Endothelial cell of umbilical vein (primary cell): Measurements from ENCODE around the gene CD99L2. TPM values are rescaled to one million over a fixed set of nuclear protein-coding genes. Genes with fewer than 3 reads are reported as not detected.

ENCODE experiments used
- BruUV-seq: library from RNA; stranded (reverse); fragments of 400-500 nt; replicated peaks from 2 replicates; lab custom pipeline; 2021; lab: Mats Ljungman, UMichigan
- CTCF ChIA-PET: fragments of 300-600, 350-600 bp; sonication (Branson Sonifier 250); formaldehyde crosslinking; loops from one replicate; lab custom pipeline; 2021; ENCODE audit warnings: antibody characterized with exemption, inconsistent platforms; lab: Charles Lee
- POLR2A ChIA-PET: fragments of 300-600, 350-600 bp; sonication (Branson Sonifier 250); formaldehyde crosslinking; loops from one replicate; lab custom pipeline; 2021; ENCODE audit warnings: antibody characterized with exemption, inconsistent platforms; lab: Charles Lee
- DNase-seq: peaks from one replicate; pipeline ENCODE4 v3.0.0-alpha.2; 2011; ENCODE audit warnings: low read depth, low spot score
- FAIRE-seq: peaks from 2 replicates; lab custom pipeline; 2011; peaks lifted over from hg19 to GRCh38; lab: Jason Lieb, UNC
- H2AFZ ChIP-seq: 2 replicates; pipeline ENCODE4 v1.6.0; 2012; ENCODE audit warnings: low read depth, low read length, control low read depth, inconsistent platforms
- H3K27ac ChIP-seq: 2 replicates; pipeline ENCODE4 v1.5.1; 2011; ENCODE audit warnings: low read depth, mild to moderate bottlenecking, control low read depth, low read length, moderate library complexity; ENCODE audit not compliant: insufficient read depth
- H3K27me3 ChIP-seq, 2 experiments: 2 replicates each; pipeline versions ENCODE4 v1.6.0 to v1.6.1; 2011; ENCODE audit warnings: low read length in 2 of 2, mixed read lengths in 1 of 2; ENCODE audit not compliant: control insufficient read depth in 2 of 2, insufficient read depth in 2 of 2
- H3K36me3 ChIP-seq, 2 experiments: 2 replicates in 1 of 2; 3 replicates in 1 of 2; pipeline ENCODE4 v1.5.1; 2011; ENCODE audit warnings: low read length in 2 of 2, mild to moderate bottlenecking in 1 of 2, moderate library complexity in 1 of 2; ENCODE audit not compliant: control insufficient read depth in 2 of 2, insufficient read depth in 2 of 2; ENCODE audit errors: extremely low read depth in 1 of 2
- H3K4me1 ChIP-seq: 3 replicates; pipeline ENCODE4 v1.5.1; 2011; ENCODE audit warnings: mild to moderate bottlenecking, low read length; ENCODE audit not compliant: control insufficient read depth, insufficient read depth; ENCODE audit errors: extremely low read depth
- H3K4me2 ChIP-seq: 2 replicates; pipeline ENCODE4 v1.6.1; 2011; ENCODE audit warnings: low read length, control low read depth, mixed read lengths; ENCODE audit not compliant: insufficient read depth
- H3K4me3 ChIP-seq, 3 experiments: fragments of 200-600 bp in 1 of 3; sonication (generic), shearing (Covaris generic) in 1 of 3; replicated peaks in 1 of 3; 2 replicates each; pipeline ENCODE4 v1.5.1; 2011 to 2016; ENCODE audit warnings: control low read depth in 3 of 3, low read length in 3 of 3, mild to moderate bottlenecking in 2 of 3, inconsistent platforms in 1 of 3, low read depth in 1 of 3, moderate library complexity in 1 of 3; ENCODE audit not compliant: insufficient read depth in 1 of 3
- H3K79me2 ChIP-seq: 2 replicates; pipeline ENCODE4 v1.6.0; 2012; ENCODE audit warnings: low read length, inconsistent platforms; ENCODE audit not compliant: control insufficient read depth, insufficient read depth
- H3K9ac ChIP-seq: replicated peaks from 2 replicates; pipeline ENCODE3; 2011; ENCODE audit warnings: low read length, control low read depth; ENCODE audit not compliant: insufficient read depth; ENCODE audit errors: extremely low read depth
- H3K9me1 ChIP-seq: replicated peaks from 3 replicates; pipeline ENCODE4 v1.6.0; 2011; ENCODE audit warnings: mild to moderate bottlenecking, low read length; ENCODE audit not compliant: control insufficient read depth, insufficient read depth; ENCODE audit errors: extremely low read depth
- H3K9me3 ChIP-seq: replicated peaks from 2 replicates; pipeline ENCODE4 v1.5.1; 2012; ENCODE audit warnings: low read length, inconsistent platforms; ENCODE audit not compliant: control insufficient read depth, insufficient read depth
- H4K20me1 ChIP-seq: replicated peaks from 2 replicates; pipeline ENCODE3; 2011; ENCODE audit warnings: mild to moderate bottlenecking, low read length; ENCODE audit not compliant: control insufficient read depth, insufficient read depth; ENCODE audit errors: extremely low read depth
- EZH2 ChIP-seq: IDR thresholded peaks from 2 replicates; pipeline ENCODE4 v1.6.1; 2012; ENCODE audit warnings: borderline replicate concordance, low read depth, mild to moderate bottlenecking, moderate library complexity, low read length, inconsistent platforms; ENCODE audit not compliant: severe bottlenecking
- FOS ChIP-seq: IDR thresholded peaks from 2 replicates; pipeline ENCODE4 v1.6.1; 2011; ENCODE audit warnings: mild to moderate bottlenecking, low read length, moderate library complexity, borderline replicate concordance; ENCODE audit not compliant: insufficient read depth
- GATA2 ChIP-seq: IDR thresholded peaks from 2 replicates; pipeline ENCODE4 v1.7.0; 2011; ENCODE audit warnings: low read depth, mild to moderate bottlenecking, moderate library complexity, mixed read lengths, low read length; ENCODE audit not compliant: insufficient read length, insufficient read depth
- JUN ChIP-seq: IDR thresholded peaks from 2 replicates; pipeline ENCODE4 v1.6.1; 2011; ENCODE audit warnings: borderline replicate concordance, low read depth; ENCODE audit not compliant: insufficient read length, insufficient read depth
- MYC ChIP-seq: IDR thresholded peaks from one replicate; pipeline ENCODE4 v1.6.1; 2011; ENCODE audit warnings: mild to moderate bottlenecking, low read depth, low read length
- POLR2A ChIP-seq: IDR thresholded peaks from 2 replicates; pipeline ENCODE4 v1.6.1; 2012; ENCODE audit warnings: low read depth, mild to moderate bottlenecking, control low read depth, low read length
- POLR2AphosphoS5 ChIP-seq: IDR thresholded peaks from 2 replicates; pipeline ENCODE4 v1.6.1; 2012; ENCODE audit warnings: low read depth, mild to moderate bottlenecking, control low read depth, low read length, moderate library complexity; ENCODE audit not compliant: insufficient read depth
- dilution Hi-C: fragments of 300-500 bp; cut with MboI; formaldehyde crosslinking; loops from one replicate; pipeline ENCODE4 v1.15.0; 2019; ENCODE audit warnings: low sequenced_read_pairs; ENCODE audit not compliant: extremely low pct_ligation_motif_present
- intact Hi-C: fragments of 100-400 bp; cut with micrococcal nuclease; formaldehyde crosslinking; loops from one replicate; pipeline ENCODE4 v1.10.0; 2022
- polyA plus RNA-seq, 4 experiments: library from polyadenylated mRNA; depleted of rRNA in 3 of 4; stranded (reverse) in 3 of 4; unstranded in 1 of 4; fragments of >200 nt; gene quantifications; 2 replicates each; pipeline versions ENCODE4 v1.2.1 to v1.2.3, GENCODE V29; 2011 to 2012; ENCODE audit warnings: missing spikeins in 1 of 4
- total RNA-seq: library from RNA; stranded (reverse); gene quantifications from 2 replicates; pipeline ENCODE4 v1.2.3, GENCODE V29; 2021
- TF ChIP-seq, protein P1 (sequence below): IDR thresholded peaks from 2 replicates; pipeline ENCODE4 v1.6.1; 2011; ENCODE audit not compliant: insufficient read depth, insufficient read length
- TF ChIP-seq, protein P2 (sequence below), 2 donors: IDR thresholded peaks; 1 replicate in 1 of 2; 2 replicates in 1 of 2; pipeline ENCODE4 v1.5.1; 2011; ENCODE audit warnings: low read length in 2 of 2, mild to moderate bottlenecking in 2 of 2, moderate library complexity in 2 of 2, control low read depth in 1 of 2, inconsistent platforms in 1 of 2, low read depth in 1 of 2; ENCODE audit not compliant: insufficient read depth in 1 of 2; ENCODE audit errors: extremely low read depth in 1 of 2

The CD99L2 gene
- total and polyA plus RNA-seq, 2 donors (not counting 3 experiments of a cell fraction or from before 2014, with no cell fraction given), result 33.2 to 43.4 TPM

DNA sequence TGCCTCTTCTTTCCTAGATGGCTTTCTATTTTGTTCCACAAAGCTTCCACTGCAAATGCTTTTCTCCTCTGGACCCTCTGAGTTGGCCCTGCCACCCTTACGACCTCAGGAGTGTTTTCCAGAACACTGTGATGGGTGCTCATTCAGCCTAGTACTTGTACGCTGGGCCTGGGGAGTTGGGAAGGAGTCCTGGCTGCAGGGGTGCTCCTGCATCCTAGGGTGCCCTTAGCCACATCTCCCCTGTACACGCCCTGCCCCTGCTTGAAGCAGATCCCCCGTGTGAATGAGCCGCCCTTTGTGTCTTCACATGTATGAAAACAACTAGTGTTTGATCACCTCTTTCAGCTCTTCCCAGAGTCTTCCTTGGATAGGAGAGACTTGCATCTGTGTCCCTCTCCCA lies 141.1 kb downstream of the CD99L2 start:
- no TSS peak for BruUV-seq
- dilution Hi-C loops, result no loop called here
- Histone ChIP-seq H3K79me2 (no peaks in the 10 kb centered on the region), H3K4me2 (no peak overlapping the region), H3K4me3 (no peak overlapping the region), H3K9me3 (no peaks in the 10 kb centered on the region), H3K9me1 (no peaks in the 10 kb centered on the region), H3K36me3 (peaks cover 0 to 6% of the 10 kb centered on the region in 2 experiments), H3K27ac (no peak overlapping the region), H3K9ac (no peak overlapping the region), H2AFZ (no peak overlapping the region), H4K20me1 (no peaks in the 10 kb centered on the region), H3K4me1 (no peaks in the 10 kb centered on the region), H3K27me3 (no peaks in the 10 kb centered on the region)
- POLR2A ChIA-PET, result no interaction called here
- no peak for TF ChIP-seq POLR2A
- TF ChIP-seq FOS, result no peak
- TF ChIP-seq, protein P1, sequence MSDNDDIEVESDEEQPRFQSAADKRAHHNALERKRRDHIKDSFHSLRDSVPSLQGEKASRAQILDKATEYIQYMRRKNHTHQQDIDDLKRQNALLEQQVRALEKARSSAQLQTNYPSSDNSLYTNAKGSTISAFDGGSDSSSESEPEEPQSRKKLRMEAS, result no peak
- TF ChIP-seq JUN, result no peak
- TF ChIP-seq GATA2, result no peak
- no peak for TF ChIP-seq MYC
- TF ChIP-seq EZH2, result no peak
- TF ChIP-seq, protein P2, sequence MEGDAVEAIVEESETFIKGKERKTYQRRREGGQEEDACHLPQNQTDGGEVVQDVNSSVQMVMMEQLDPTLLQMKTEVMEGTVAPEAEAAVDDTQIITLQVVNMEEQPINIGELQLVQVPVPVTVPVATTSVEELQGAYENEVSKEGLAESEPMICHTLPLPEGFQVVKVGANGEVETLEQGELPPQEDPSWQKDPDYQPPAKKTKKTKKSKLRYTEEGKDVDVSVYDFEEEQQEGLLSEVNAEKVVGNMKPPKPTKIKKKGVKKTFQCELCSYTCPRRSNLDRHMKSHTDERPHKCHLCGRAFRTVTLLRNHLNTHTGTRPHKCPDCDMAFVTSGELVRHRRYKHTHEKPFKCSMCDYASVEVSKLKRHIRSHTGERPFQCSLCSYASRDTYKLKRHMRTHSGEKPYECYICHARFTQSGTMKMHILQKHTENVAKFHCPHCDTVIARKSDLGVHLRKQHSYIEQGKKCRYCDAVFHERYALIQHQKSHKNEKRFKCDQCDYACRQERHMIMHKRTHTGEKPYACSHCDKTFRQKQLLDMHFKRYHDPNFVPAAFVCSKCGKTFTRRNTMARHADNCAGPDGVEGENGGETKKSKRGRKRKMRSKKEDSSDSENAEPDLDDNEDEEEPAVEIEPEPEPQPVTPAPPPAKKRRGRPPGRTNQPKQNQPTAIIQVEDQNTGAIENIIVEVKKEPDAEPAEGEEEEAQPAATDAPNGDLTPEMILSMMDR (IDR thresholded peaks at IDR 0.05; ENCODE audit: extremely low read depth in 1 of 2, insufficient read depth in 1 of 2, low read depth in 1 of 2, low read length in 2 of 2), result no peak
- no peak for TF ChIP-seq POLR2AphosphoS5
- intact Hi-C loops, result no loop called here
- CTCF ChIA-PET, result no interaction called here
- DNase-seq, result no peak
- FAIRE-seq, result no peak
